Hepatocyte (in vitro differentiated cells): ENCODE measurements around the gene GHITM. TPM values are rescaled to one million over a fixed set of nuclear protein-coding genes. Genes with fewer than 3 reads are reported as not detected.
A peak's percentile ranks its signal among the peaks of the same experiment; 100 is the strongest.
"Not testable (repeated sequence)": the region's sequence is repeated elsewhere in the genome, so short reads cannot be mapped to it uniquely, and the experiment has no call there.

Experiments
- DNase-seq: peaks from one replicate; pipeline ENCODE4 v3.0.0-alpha.2; 2016; ENCODE audit warnings: low spot score
- H2AFZ ChIP-seq: fragments of 200-600 bp; sonication (generic); 2 replicates; pipeline ENCODE4 v1.6.0; 2016; ENCODE audit warnings: antibody characterized with exemption, mild to moderate bottlenecking
- H3K27ac ChIP-seq: fragments of 200-600 bp; sonication (generic); 2 replicates; pipeline ENCODE4 v1.5.1; 2016; ENCODE audit warnings: mild to moderate bottlenecking
- H3K27me3 ChIP-seq: fragments of 200-600 bp; sonication (generic); 2 replicates; pipeline ENCODE4 v1.6.1; 2016
- H3K36me3 ChIP-seq: fragments of 200-600 bp; sonication (generic); replicated peaks from 2 replicates; pipeline ENCODE4 v1.5.1; 2016; ENCODE audit warnings: low read depth; ENCODE audit not compliant: insufficient read depth
- H3K4me1 ChIP-seq: fragments of 200-600 bp; sonication (generic); 2 replicates; pipeline ENCODE4 v1.5.1; 2016; ENCODE audit warnings: mild to moderate bottlenecking, moderate library complexity; ENCODE audit not compliant: insufficient read depth
- H3K4me2 ChIP-seq: fragments of 200-600 bp; sonication (generic); 2 replicates; pipeline ENCODE4 v1.6.0; 2016
- H3K4me3 ChIP-seq: fragments of 200-600 bp; sonication (generic); 2 replicates; pipeline ENCODE4 v1.5.1; 2016; ENCODE audit warnings: mild to moderate bottlenecking
- H3K79me2 ChIP-seq: fragments of 200-600 bp; sonication (generic); 2 replicates; pipeline ENCODE4 v1.6.0; 2017; ENCODE audit warnings: mild to moderate bottlenecking
- H3K9me2 ChIP-seq: fragments of 200-600 bp; sonication (generic); replicated peaks from 2 replicates; pipeline ENCODE4 v1.6.0; 2017; ENCODE audit warnings: mild to moderate bottlenecking; ENCODE audit not compliant: insufficient read depth
- H3K9me3 ChIP-seq: fragments of 200-600 bp; sonication (generic); 2 replicates; pipeline ENCODE4 v1.5.1; 2016; ENCODE audit warnings: low read depth, mild to moderate bottlenecking
- H4K20me1 ChIP-seq: fragments of 200-600 bp; sonication (generic); 2 replicates; pipeline ENCODE4 v1.6.0; 2016; ENCODE audit warnings: mild to moderate bottlenecking; ENCODE audit not compliant: insufficient read depth, poor library complexity, severe bottlenecking
- EZH2 ChIP-seq: fragments of 200-600 bp; sonication (generic); IDR thresholded peaks from 2 replicates; pipeline ENCODE4 v1.6.1; 2016; ENCODE audit warnings: antibody characterized with exemption, mild to moderate bottlenecking, borderline replicate concordance
- EZH2phosphoT487 ChIP-seq: fragments of 200-600 bp; sonication (generic); IDR thresholded peaks from one replicate; pipeline ENCODE4 v1.6.1; 2018; ENCODE audit warnings: antibody characterized with exemption, mild to moderate bottlenecking, low read depth, moderate library complexity; ENCODE audit not compliant: unreplicated experiment, severe bottlenecking
- WGBS: methylation state at CpG from one replicate; pipeline ENCODE4 v1.1.6; 2016; ENCODE audit warnings: low lambda C conversion rate; ENCODE audit errors: missing lambda C conversion rate; 5-methylcytosine and 5-hydroxymethylcytosine counted together
- polyA plus RNA-seq: library from polyadenylated mRNA; unstranded; fragments of >200 nt; fragmentation: Nextera tagmentation; extraction: Ambion mirVana; gene quantifications from 2 replicates; pipeline ENCODE4 v1.2.1, GENCODE V29; 2016
- total RNA-seq: library from RNA; depleted of rRNA; stranded (reverse); fragments of >200 nt; gene quantifications from 2 replicates; pipeline ENCODE4 v1.2.3, GENCODE V29; 2014
- TF ChIP-seq, protein P1 (sequence below): fragments of 200-600 bp; sonication (generic); IDR thresholded peaks from 2 replicates; pipeline ENCODE4 v1.5.1; 2016; ENCODE audit warnings: antibody characterized with exemption, mild to moderate bottlenecking; ENCODE audit not compliant: poor library complexity

GHITM gene
- total and polyA plus RNA-seq, 2 experiments from 2014 or later = 215 to 273 TPM

DNA sequence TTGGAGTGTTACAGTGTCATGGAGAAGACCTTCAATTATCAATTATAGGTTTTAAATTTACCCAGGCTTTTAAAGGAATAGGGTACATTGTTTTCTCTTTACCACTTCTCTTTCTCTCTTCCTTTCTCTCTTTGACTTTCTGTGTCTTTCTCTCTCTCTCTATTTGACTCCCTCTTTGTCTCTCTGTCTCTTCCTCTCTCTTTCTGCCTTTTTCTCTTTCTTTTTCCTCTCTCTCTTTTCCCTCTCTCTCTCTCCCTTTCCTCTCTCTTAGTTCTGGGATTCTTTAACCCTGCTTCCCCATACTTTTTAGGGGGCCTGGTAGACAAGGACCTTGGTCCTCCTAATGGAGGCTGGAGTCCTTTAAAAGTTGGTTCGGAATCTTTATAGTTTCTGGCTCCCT lies 15.9 kb upstream of the GHITM start:
- WGBS = 100% methylated on average over 1 of the region's 1 CpG
- H3K4me1 ChIP-seq = no peaks in the 10 kb centered on the region
- no peaks in the 10 kb centered on the region for H3K36me3 ChIP-seq
- H3K9me2 ChIP-seq = no peaks in the 10 kb centered on the region
- TF ChIP-seq EZH2 = no peak
- TF ChIP-seq, protein P1, sequence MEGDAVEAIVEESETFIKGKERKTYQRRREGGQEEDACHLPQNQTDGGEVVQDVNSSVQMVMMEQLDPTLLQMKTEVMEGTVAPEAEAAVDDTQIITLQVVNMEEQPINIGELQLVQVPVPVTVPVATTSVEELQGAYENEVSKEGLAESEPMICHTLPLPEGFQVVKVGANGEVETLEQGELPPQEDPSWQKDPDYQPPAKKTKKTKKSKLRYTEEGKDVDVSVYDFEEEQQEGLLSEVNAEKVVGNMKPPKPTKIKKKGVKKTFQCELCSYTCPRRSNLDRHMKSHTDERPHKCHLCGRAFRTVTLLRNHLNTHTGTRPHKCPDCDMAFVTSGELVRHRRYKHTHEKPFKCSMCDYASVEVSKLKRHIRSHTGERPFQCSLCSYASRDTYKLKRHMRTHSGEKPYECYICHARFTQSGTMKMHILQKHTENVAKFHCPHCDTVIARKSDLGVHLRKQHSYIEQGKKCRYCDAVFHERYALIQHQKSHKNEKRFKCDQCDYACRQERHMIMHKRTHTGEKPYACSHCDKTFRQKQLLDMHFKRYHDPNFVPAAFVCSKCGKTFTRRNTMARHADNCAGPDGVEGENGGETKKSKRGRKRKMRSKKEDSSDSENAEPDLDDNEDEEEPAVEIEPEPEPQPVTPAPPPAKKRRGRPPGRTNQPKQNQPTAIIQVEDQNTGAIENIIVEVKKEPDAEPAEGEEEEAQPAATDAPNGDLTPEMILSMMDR = no peak
- no peak for TF ChIP-seq EZH2phosphoT487
- no peak overlapping the region for H2AFZ ChIP-seq
- no peak for DNase-seq
- no peaks in the 10 kb centered on the region for H3K9me3 ChIP-seq
- H3K79me2 ChIP-seq = no peaks in the 10 kb centered on the region
- H3K4me2 ChIP-seq = no peak overlapping the region
- H4K20me1 ChIP-seq = no peaks in the 10 kb centered on the region
- no peak overlapping the region for H3K4me3 ChIP-seq
- no peaks in the 10 kb centered on the region for H3K27me3 ChIP-seq
- H3K27ac ChIP-seq = no peak overlapping the region

DNA sequence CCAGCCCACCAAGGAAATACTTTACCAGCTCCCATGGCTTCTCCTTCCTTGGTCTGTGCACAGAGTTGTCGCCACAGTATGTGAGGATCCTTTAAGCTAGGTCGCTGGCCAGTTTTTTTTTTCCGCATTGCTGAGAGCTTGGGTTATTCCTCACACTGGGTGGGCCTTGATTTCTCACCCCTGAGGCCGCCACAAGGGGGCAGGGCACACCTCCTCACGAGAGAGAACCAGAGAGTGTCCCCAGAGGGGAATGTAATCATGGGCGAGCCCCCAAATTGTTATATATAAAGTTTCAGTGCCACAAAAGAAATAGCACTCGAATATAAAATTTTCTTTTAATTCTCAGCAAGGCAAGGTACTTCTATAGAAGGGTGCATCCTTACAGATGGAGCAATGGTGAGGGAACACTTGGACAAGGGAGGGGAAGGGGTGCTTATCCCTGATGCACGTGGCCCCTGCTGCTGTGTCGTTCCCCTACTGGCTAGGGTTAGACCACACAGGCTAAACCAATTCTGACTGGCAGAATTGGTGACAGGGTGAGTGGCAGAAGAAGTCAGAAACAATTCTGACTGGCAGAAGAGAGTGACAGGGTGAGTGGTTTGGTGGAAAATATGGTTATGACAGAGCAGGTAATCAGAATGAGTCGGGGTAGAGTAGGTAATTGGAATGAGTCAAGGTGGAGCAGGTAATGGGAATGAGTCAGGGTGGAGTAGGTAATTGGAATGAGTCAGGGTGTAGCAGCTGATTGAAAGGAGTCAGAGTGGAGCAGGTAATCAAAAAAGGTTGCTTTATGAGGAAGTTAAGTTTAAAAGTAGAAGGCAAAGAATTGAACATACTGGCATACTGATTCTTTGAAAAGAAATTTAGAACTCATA lies 13.2 kb upstream of the GHITM start:
- H3K9me3 ChIP-seq, H3K36me3 ChIP-seq, H4K20me1 ChIP-seq, H3K4me1 ChIP-seq, DNase-seq, H2AFZ ChIP-seq, H3K27me3 ChIP-seq, H3K27ac ChIP-seq, H3K4me2 ChIP-seq, H3K4me3 ChIP-seq, H3K79me2 ChIP-seq, H3K9me2 ChIP-seq: not testable (repeated sequence)
- WGBS = 79% methylated on average over 10 of the region's 10 CpGs

DNA sequence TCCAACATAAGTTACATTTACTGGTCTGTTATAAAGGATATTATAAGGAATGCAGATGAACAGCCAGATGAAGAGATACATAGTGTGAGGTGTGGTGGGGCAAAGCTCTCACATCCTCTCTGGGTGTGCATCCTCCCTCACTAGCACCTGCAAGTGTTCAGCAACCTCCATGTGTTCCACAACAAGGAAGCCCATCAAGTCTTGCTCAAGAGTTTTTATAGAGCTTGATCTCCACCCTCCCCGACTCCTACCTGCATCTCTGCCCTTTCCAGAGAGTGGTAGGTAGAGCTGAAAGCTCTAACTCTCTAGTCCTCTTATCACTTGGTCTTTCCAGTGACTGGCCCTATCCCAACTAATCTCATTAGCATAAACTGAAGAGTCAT lies 12.5 kb upstream of the GHITM start:
- no peaks in the 10 kb centered on the region for H3K9me3 ChIP-seq
- H3K4me1 ChIP-seq = no peaks in the 10 kb centered on the region
- no peak for DNase-seq
- H3K4me3 ChIP-seq = no peak overlapping the region
- H2AFZ ChIP-seq = no peak overlapping the region
- no peaks in the 10 kb centered on the region for H3K27me3 ChIP-seq
- no peaks in the 10 kb centered on the region for H3K9me2 ChIP-seq
- no peak overlapping the region for H3K27ac ChIP-seq
- 93% methylated on average over 1 of the region's 1 CpG for WGBS
- no peaks in the 10 kb centered on the region for H4K20me1 ChIP-seq
- TF ChIP-seq, protein P1 = no peak
- no peak for TF ChIP-seq EZH2phosphoT487
- no peak for TF ChIP-seq EZH2
- H3K4me2 ChIP-seq = no peak overlapping the region
- no peaks in the 10 kb centered on the region for H3K36me3 ChIP-seq
- no peaks in the 10 kb centered on the region for H3K79me2 ChIP-seq

DNA sequence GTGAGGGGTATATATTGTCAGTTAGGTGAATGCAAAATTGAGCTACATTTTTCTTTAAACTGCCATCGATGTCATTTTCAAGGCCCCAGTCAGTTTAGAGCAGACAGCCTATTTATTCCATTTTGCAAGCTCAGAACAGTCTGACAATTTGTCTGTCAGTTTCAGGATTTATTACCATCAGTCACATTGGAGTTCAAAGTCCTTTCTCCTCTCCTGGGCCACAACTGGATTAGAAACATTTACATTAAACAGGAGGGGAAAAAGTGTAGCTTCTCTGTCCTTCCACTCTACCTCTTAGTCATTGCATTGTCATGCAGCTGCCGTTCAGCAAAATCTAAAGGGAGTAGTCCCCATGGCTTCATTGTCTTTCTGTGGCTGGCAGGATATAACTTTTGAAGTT lies 3.5 kb upstream of the GHITM start:
- no peak overlapping the region for H3K4me3 ChIP-seq
- no peaks in the 10 kb centered on the region for H4K20me1 ChIP-seq
- peak overlapping the region; percentile 82 for H3K27ac ChIP-seq
- WGBS = 37% methylated on average over 2 of the region's 2 CpGs
- peak overlapping the region; percentile 23 for H3K4me2 ChIP-seq
- H3K9me2 ChIP-seq = no peaks in the 10 kb centered on the region
- H3K36me3 ChIP-seq = no peaks in the 10 kb centered on the region
- H3K4me1 ChIP-seq = peaks cover 13% of the 10 kb centered on the region
- no peak for TF ChIP-seq EZH2phosphoT487
- no peak for TF ChIP-seq EZH2
- TF ChIP-seq, protein P1 = no peak
- H3K27me3 ChIP-seq = no peaks in the 10 kb centered on the region
- H2AFZ ChIP-seq = no peak overlapping the region
- H3K9me3 ChIP-seq = no peaks in the 10 kb centered on the region
- peaks cover 12% of the 10 kb centered on the region for H3K79me2 ChIP-seq
- DNase-seq = peak; percentile 54
